Measurements from ENCODE around the gene ZNF768.

The ZNF768 gene

GRCh38 chr16:30528799-30529457, 2.6 kb upstream of the ZNF768 start:
- TF ChIP-seq GATA2 (IDR thresholded peaks at IDR 0.05; ENCODE audit: low read depth, low read length) (no peak), GATA3 (IDR thresholded peaks at IDR 0.05; ENCODE audit: low read depth, low read length) (no peak)

GRCh38 chr16:30527635-30528178, 1.3 kb upstream of the ZNF768 start:
- TF ChIP-seq GATA2 (IDR thresholded peaks at IDR 0.05; ENCODE audit: low read depth, low read length) (no peak), GATA3 (IDR thresholded peaks at IDR 0.05; ENCODE audit: low read depth, low read length) (no peak)

GRCh38 chr16:30526823-30527634, 663 bp upstream of the ZNF768 start:
- no peak for TF ChIP-seq GATA3 (IDR thresholded peaks at IDR 0.05; ENCODE audit: low read depth, low read length)
- TF ChIP-seq GATA2 (IDR thresholded peaks at IDR 0.05; ENCODE audit: low read depth, low read length) = peak; percentile 38; the same call in 1 of the 2 replicates

- TF ChIP-seq GATA2 (IDR thresholded peaks at IDR 0.05; ENCODE audit: low read depth, low read length) (no peak), GATA3 (IDR thresholded peaks at IDR 0.05; ENCODE audit: low read depth, low read length) (no peak)
Observed at GRCh38 chr16:30525844-30526136, 576 bp downstream of the ZNF768 start.

- TF ChIP-seq GATA2 (IDR thresholded peaks at IDR 0.05; ENCODE audit: low read depth, low read length) (no peak), GATA3 (IDR thresholded peaks at IDR 0.05; ENCODE audit: low read depth, low read length) (no peak)
Observed at GRCh38 chr16:30524575-30525568, 1.5 kb downstream of the ZNF768 start.

GRCh38 chr16:30523768-30524574, 2.4 kb downstream of the ZNF768 start:
- TF ChIP-seq GATA2 (IDR thresholded peaks at IDR 0.05; ENCODE audit: low read depth, low read length) (no peak), GATA3 (IDR thresholded peaks at IDR 0.05; ENCODE audit: low read depth, low read length) (no peak)

GRCh38 chr16:30521873-30522641, 4.3 kb downstream of the ZNF768 start:
- TF ChIP-seq GATA2 (IDR thresholded peaks at IDR 0.05; ENCODE audit: low read depth, low read length) = no peak
- no peak for TF ChIP-seq GATA3 (IDR thresholded peaks at IDR 0.05; ENCODE audit: low read depth, low read length)

- TF ChIP-seq GATA3 (IDR thresholded peaks at IDR 0.05; ENCODE audit: low read depth, low read length) (no peak), GATA2 (IDR thresholded peaks at IDR 0.05; ENCODE audit: low read depth, low read length) (no peak)
Observed at GRCh38 chr16:30521476-30521872, 4.9 kb downstream of the ZNF768 start.

GRCh38 chr16:30519120-30520049, 7.0 kb downstream of the ZNF768 start:
- TF ChIP-seq GATA3 (IDR thresholded peaks at IDR 0.05; ENCODE audit: low read depth, low read length) (no peak), GATA2 (IDR thresholded peaks at IDR 0.05; ENCODE audit: low read depth, low read length) (no peak)

- TF ChIP-seq GATA3 (IDR thresholded peaks at IDR 0.05; ENCODE audit: low read depth, low read length) (no peak), GATA2 (IDR thresholded peaks at IDR 0.05; ENCODE audit: low read depth, low read length) (no peak)
Observed at GRCh38 chr16:30518552-30518951, 7.8 kb downstream of the ZNF768 start.

- TF ChIP-seq GATA2 (IDR thresholded peaks at IDR 0.05; ENCODE audit: low read depth, low read length) (no peak), GATA3 (IDR thresholded peaks at IDR 0.05; ENCODE audit: low read depth, low read length) (no peak)
Observed at GRCh38 chr16:30515275-30515674, 11.1 kb downstream of the ZNF768 start.
